Measurements from ENCODE around the gene BLACAT1. TPM values are rescaled to one million over a fixed set of nuclear protein-coding genes. Genes with fewer than 3 reads are reported as not detected.

Gene BLACAT1
- total and polyA plus RNA-seq, 2 of the 13 experiments (the other 11 are each of a cell fraction or from before 2014, with no cell fraction given), result 1.2 to 2.8 TPM

DNA sequence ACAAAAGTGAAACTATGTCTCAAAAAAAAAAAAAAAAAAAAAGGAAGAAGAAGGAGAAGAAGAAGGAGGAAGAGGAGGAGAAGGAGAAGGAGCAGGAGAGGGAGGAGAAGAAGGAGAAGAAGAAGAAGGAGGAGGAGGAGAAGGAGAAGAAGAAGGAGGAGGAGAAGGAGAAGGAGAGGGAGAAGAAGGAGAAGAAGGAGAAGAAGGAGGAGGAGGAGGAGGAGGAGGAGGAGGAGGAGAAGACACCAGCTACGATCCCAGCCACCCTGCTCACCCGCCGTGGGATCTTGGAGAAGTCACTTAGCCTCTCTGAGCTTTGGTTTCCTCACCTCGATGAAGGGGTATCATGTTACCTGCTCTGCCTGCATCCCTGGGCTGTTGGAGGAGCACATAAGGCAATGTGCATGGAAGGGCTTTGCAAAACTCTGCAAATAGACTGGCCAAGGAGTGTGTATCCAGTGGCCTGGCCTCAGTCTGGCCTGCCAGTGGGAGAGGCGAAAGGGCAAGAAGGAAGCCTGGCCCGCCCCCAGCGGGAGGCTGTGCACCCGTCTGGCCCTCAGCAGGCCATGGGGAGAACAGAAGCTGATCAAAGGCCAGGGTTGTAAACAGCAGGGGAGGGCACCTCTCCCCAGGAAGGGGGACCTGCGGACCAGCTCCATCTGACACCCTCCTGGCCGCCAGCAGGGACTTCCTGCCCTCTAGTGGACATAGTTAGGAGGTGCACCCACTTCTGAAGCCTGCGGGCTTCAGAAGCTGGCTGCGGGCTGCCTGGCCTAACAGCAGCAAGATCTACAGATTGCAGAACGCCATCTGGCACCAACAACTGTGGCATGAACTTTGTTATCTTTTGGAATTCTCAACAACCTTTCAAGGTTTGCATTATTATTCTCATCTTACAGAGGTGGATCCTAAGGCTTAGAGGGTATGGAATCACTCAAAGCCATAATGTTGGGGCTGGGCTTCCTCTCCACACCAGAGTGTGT, 29.4 kb upstream of the BLACAT1 start (continued):
- TF ChIP-seq, protein P1, sequence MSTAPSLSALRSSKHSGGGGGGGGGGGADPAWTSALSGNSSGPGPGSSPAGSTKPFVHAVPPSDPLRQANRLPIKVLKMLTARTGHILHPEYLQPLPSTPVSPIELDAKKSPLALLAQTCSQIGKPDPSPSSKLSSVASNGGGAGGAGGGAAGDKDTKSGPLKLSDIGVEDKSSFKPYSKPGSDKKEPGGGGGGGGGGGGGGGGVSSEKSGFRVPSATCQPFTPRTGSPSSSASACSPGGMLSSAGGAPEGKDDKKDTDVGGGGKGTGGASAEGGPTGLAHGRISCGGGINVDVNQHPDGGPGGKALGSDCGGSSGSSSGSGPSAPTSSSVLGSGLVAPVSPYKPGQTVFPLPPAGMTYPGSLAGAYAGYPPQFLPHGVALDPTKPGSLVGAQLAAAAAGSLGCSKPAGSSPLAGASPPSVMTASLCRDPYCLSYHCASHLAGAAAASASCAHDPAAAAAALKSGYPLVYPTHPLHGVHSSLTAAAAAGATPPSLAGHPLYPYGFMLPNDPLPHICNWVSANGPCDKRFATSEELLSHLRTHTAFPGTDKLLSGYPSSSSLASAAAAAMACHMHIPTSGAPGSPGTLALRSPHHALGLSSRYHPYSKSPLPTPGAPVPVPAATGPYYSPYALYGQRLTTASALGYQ (CRISPR knock-in tag; IDR thresholded peaks at IDR 0.05), result no peak
- TF ChIP-seq ZNF776 (CRISPR knock-in tag; IDR thresholded peaks at IDR 0.05) (no peak), RARA (CRISPR knock-in tag; IDR thresholded peaks at IDR 0.05) (peak; percentile 64), ZNF17 (CRISPR knock-in tag; IDR thresholded peaks at IDR 0.05) (no peak), KDM2A (CRISPR knock-in tag; IDR thresholded peaks at IDR 0.05; ENCODE audit: borderline replicate concordance, low read depth) (peak; percentile 79; the same call in 1 of the 2 replicates), NFKB2 (CRISPR knock-in tag; IDR thresholded peaks at IDR 0.05; ENCODE audit: borderline replicate concordance) (no peak), SAP130 (CRISPR knock-in tag; IDR thresholded peaks at IDR 0.05; ENCODE audit: low read depth) (peak; percentile 60), NFIB (CRISPR knock-in tag; IDR thresholded peaks at IDR 0.05; ENCODE audit: borderline replicate concordance) (no peak), ZNF652 (CRISPR knock-in tag; IDR thresholded peaks at IDR 0.05; ENCODE audit: borderline replicate concordance, low read depth) (no peak), PHF20 (CRISPR knock-in tag; IDR thresholded peaks at IDR 0.05) (no peak), ZNF614 (CRISPR knock-in tag; IDR thresholded peaks at IDR 0.05; ENCODE audit: borderline replicate concordance) (peak; percentile 71; the same call in 1 of the 2 replicates), ZMAT3 (CRISPR knock-in tag; conservative IDR thresholded peaks at IDR 0.05) (no peak), XBP1 (CRISPR knock-in tag; IDR thresholded peaks at IDR 0.05) (no peak), KLF11 (CRISPR knock-in tag; IDR thresholded peaks at IDR 0.05) (0 out of 2 replicates have a peak, but pooled peaks have one; percentile 26), ZFP1 (CRISPR knock-in tag; IDR thresholded peaks at IDR 0.05) (0 out of 2 replicates have a peak, but pooled peaks have one; percentile 64), DPF2 (CRISPR knock-in tag; IDR thresholded peaks at IDR 0.05; ENCODE audit: borderline replicate concordance, low read depth) (no peak), ZNF335 (CRISPR knock-in tag; IDR thresholded peaks at IDR 0.05) (no peak), ARID2 (CRISPR knock-in tag; IDR thresholded peaks at IDR 0.05; ENCODE audit: borderline replicate concordance) (no peak)
- TF ChIP-seq, protein P2, sequence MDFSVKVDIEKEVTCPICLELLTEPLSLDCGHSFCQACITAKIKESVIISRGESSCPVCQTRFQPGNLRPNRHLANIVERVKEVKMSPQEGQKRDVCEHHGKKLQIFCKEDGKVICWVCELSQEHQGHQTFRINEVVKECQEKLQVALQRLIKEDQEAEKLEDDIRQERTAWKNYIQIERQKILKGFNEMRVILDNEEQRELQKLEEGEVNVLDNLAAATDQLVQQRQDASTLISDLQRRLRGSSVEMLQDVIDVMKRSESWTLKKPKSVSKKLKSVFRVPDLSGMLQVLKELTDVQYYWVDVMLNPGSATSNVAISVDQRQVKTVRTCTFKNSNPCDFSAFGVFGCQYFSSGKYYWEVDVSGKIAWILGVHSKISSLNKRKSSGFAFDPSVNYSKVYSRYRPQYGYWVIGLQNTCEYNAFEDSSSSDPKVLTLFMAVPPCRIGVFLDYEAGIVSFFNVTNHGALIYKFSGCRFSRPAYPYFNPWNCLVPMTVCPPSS (IDR thresholded peaks at IDR 0.05), result no peak
- TF ChIP-seq, protein P3, sequence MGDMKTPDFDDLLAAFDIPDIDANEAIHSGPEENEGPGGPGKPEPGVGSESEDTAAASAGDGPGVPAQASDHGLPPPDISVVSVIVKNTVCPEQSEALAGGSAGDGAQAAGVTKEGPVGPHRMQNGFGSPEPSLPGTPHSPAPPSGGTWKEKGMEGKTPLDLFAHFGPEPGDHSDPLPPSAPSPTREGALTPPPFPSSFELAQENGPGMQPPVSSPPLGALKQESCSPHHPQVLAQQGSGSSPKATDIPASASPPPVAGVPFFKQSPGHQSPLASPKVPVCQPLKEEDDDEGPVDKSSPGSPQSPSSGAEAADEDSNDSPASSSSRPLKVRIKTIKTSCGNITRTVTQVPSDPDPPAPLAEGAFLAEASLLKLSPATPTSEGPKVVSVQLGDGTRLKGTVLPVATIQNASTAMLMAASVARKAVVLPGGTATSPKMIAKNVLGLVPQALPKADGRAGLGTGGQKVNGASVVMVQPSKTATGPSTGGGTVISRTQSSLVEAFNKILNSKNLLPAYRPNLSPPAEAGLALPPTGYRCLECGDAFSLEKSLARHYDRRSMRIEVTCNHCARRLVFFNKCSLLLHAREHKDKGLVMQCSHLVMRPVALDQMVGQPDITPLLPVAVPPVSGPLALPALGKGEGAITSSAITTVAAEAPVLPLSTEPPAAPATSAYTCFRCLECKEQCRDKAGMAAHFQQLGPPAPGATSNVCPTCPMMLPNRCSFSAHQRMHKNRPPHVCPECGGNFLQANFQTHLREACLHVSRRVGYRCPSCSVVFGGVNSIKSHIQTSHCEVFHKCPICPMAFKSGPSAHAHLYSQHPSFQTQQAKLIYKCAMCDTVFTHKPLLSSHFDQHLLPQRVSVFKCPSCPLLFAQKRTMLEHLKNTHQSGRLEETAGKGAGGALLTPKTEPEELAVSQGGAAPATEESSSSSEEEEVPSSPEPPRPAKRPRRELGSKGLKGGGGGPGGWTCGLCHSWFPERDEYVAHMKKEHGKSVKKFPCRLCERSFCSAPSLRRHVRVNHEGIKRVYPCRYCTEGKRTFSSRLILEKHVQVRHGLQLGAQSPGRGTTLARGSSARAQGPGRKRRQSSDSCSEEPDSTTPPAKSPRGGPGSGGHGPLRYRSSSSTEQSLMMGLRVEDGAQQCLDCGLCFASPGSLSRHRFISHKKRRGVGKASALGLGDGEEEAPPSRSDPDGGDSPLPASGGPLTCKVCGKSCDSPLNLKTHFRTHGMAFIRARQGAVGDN (CRISPR knock-in tag; IDR thresholded peaks at IDR 0.05), result peak; percentile 79
- TF ChIP-seq, protein P4, sequence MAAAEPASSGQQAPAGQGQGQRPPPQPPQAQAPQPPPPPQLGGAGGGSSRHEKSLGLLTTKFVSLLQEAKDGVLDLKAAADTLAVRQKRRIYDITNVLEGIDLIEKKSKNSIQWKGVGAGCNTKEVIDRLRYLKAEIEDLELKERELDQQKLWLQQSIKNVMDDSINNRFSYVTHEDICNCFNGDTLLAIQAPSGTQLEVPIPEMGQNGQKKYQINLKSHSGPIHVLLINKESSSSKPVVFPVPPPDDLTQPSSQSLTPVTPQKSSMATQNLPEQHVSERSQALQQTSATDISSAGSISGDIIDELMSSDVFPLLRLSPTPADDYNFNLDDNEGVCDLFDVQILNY (CRISPR knock-in tag; conservative IDR thresholded peaks at IDR 0.05), result no peak

All from HepG2 (cell line).